Renal pelvis (tissue), 4 donors: ENCODE measurements around the gene UST. TPM values are rescaled to one million over a fixed set of nuclear protein-coding genes. Genes with fewer than 3 reads are reported as not detected.
"Not testable (repeated sequence)": the region's sequence is repeated elsewhere in the genome, so short reads cannot be mapped to it uniquely, and the experiment has no call there.

ENCODE experiments used
- DNase-seq: peaks from one replicate; pipeline ENCODE4 v3.0.0-alpha.2; 2013
- polyA plus RNA-seq, 3 donors: library from polyadenylated mRNA; unstranded; fragments of 120-200 nt; gene quantifications; one replicate each; pipeline ENCODE4 v1.2.1, GENCODE V29; 2013; ENCODE audit not compliant: insufficient read length in 3 of 3

Gene UST
- polyA plus RNA-seq, 3 donors = 8.2 to 11.3 (median 10.9) TPM

GRCh38 chr6:148893073-148893472, 146.2 kb downstream of the UST start:
- DNase-seq = no peak

DNA sequence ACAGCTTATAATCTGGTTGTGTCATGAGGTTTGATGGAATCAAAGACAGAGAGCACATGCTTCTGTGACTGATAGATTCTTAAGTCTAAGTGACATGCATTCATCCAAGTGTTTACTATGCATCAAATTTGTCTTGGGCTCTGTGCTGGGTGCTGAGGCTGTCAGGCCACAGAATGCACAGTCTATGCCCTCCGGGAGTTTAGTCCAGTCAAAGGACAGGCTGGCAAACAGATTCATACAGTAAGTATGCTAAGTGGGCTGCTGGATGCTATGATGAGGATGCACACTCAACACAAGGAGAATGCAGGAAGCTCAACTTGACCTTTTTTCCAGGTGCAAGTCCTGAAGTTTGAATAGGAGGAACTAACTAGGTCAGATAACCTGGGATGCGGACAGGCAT, 146.7 kb downstream of the UST start:
- DNase-seq = no peak

DNA sequence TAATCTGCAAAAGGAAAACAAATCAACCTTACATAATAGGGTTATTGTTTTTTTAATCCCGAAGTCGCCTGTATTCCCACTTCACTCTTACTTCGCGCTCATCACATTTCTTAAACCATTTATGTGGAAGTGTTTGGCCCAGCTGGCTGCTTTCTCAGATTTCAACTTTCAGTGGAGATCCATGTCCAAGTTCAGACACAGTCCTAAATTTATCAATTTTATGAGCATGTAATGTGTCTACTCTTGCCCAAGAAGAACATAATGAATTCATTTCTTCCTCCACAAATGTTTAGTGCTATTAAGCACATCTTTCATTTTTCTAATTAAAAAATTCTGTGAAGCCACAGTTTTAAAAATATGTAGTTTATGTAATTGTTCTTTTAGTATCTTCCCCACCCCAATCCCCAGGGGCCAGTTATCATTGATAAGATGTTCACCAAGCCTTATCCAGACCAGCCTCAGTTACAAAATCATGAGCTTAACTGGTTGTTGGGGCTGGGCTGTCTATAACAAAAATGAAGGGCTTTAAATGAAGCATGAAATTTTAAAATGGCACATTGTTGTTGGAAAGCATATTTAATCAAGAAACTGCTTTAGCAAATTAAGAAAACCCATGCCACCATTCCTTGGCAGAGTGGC, 151.7 kb downstream of the UST start:
- peak; percentile 82 for DNase-seq

DNA sequence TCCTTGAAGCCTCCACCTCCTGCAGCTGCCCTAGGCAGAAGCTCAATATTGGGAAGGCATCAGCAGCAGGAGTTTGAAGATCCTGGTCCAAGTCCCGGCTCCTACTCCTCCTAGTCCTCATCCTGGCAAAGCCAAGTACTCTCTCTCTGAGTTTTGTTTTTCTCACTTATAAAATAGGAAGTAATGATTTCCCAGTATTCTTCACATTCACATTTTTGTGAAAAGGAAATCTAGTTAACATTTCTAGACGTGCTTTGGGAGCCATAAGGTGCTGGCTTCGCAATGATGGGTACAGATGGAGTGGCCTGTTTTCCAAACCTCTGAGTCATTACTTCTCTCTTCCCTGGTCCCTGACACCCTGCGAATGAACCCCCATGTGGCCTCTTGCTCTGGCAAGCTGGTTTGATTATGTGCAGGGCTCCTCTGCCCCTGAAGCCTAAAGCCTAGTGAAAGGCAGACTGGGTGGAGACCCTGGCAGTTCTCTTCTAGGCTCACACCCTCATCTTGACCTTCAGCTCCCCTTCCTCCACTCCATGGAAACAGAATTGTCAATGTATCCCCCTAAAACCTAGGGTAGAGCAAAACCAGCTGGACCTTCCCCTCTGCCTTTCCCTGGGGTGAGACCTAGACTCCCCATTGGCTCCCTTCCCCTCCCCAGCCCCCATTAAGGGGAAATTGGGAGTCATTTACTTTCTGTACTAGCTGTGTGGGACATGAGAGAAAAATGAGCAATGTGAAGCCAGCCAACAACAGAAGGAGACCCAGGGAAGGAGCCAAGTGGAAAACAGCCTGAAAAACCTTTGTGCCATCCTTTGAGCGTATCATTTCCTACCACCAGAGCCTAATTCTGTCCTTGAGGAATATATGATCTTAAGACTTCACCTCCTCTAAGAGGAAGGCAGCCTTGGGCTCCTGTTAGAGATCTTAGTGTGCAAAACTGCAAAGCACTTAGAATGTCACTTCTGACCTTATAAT, 158.4 kb downstream of the UST start:
- DNase-seq = no peak

DNA sequence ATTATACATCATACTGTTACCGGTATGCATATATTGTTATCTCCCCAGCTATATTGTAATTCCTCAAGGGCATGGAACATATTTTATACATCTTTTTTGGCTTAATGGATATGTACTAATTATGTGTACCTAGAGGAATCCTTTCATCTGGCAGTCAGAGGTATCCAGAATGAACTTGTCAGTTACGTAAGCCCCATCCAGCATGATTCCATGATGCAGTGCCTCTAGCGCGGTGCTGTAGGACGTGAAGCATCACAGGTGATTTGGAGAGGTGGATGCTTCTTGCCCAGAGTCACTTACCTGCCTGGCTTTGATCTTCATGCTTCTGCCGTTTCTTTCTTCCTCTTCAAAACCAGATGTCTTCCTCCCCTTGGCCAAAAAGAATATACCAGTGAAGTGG, 159.1 kb downstream of the UST start:
- no peak for DNase-seq

DNA sequence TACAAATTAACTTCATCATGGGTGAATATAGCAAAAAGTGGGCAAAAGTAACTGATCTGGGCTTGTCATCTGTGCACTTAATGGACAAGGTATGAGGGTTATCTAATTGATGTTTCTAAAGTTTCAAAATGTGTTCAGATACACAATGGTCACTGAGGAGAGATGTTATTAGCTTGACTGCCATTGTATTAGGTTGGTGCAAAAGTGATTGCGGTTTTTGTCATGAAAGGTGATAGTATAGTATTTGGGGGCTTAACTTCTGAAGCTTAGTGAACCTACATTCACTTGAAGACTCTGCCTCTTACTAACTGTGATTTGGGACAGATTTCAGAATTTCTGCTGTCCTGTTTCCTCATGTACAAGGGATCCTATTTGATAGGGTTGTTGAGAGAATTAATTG, 159.6 kb downstream of the UST start:
- no peak for DNase-seq

DNA sequence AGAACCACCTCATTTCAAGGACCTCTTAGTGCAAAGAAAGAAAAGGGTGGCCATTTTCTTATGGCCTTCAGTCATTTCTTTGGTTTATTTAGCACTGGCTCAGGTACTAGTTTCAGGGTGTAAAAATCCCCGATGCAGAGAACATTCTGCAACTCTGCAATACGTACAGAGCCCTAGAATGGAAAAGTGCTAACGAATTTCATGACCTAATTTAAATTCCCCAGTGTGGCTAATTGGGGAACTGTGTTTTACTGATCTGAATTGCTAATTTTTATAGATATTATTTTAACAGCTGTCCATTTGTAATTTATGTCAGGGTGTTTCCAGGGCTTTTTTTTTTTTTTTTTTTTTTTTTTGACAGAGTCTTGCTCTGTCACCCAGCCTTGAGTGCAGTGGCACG, 160.7 kb downstream of the UST start:
- no peak for DNase-seq

- DNase-seq = no peak
Measured at GRCh38 chr6:148912252-148912651, 165.4 kb downstream of the UST start.

DNA sequence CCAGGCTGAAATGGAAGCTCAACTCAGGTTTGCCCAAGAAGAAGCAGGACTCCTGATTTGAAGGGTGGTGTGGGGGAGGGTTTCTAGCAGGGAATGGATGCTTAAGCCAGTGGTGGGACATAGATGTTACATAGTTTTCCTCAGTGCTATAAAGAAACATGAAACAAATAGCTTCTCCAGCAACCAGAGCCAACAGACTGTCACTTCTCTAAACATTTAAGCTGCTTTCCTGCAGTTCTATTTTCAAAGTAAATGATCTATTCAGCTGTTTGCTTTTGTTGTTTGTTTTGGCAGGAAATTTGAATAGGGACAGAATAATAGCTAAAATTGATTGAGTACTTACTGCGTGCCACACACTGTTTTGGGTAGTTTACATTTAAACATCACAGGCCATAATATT, 169.0 kb downstream of the UST start:
- DNase-seq = peak; percentile 45

GRCh38 chr6:148916485-148916884, 169.7 kb downstream of the UST start:
- DNase-seq = not testable (repeated sequence)

DNA sequence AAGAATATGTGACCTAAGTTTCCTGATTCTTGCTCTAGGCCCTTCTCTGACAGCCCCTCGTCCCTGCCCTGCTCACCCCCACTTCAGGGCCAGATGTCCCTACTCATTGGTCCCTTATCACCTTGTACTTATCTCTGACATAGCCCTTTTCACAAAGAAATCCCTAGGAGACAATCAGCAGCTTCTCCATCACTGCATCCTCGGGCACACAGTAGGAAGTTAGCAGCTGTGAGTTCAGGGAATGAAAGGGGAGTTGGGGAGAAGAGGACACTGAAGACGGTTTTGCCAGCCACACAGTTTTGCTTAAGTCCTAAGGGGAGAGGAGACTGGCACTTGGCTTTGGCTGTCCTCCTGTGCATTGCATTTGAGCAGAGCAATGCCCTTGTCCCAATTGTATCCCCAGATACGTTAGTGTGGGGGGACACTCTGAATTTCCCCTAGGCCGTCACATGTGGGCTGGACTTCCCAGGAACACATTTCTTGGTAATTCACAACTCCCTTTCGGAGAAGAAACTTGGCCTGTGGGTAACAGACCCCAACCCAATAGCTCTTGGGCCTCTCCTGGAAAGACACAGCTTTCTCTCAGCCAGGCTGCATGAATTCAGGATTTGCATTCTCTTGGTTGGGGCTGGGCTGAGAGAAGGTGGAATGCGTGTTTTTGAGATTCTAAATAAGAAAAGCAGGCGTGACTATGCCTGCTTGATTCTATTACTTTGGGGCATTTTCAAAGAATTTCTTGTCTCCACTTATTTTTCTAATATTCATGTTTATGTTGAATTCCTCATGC, 177.6 kb downstream of the UST start:
- no peak for DNase-seq

- DNase-seq = no peak
Measured at GRCh38 chr6:148925701-148926100, 178.9 kb downstream of the UST start.

DNA sequence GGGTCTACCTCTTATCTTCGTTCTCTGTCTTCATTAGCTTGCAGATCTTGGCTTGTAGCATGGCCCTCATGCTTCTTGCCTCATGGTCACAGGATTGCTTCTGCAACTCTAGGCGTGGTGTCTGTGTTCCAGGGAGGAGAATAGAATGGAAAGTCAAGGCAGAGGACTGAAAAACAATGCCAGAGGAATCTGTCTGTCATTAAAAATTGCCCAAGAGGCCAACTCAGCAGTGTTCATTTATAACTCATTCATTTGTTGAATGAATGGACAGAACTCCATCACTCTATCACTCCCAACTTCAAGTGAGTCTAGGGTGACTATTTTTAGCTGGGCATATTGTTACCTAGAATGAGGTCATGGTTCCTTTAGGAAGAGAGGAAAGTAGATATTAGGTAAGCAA, 179.6 kb downstream of the UST start:
- no peak for DNase-seq

- DNase-seq = no peak
Measured at GRCh38 chr6:148927586-148927985, 180.8 kb downstream of the UST start.

DNA sequence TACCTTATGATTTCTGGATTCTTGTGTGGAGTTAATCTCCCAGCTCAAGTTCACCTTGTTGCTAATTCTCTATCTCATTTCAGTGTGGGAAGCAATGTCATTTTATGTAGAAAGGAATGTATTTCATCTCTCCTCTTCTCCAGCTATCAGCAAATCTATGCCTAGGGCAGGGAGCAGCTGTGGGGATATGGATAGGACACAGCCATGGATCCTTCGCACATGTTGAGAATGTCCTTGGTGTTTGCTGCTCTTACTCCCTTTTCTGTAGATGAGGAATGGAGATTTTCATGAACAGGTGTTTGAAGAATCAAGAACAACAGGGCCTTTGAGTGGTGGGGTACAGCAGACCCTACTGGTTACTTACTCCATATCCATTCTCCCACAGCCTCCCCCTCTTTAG, 182.0 kb downstream of the UST start:
- DNase-seq = no peak

- no peak for DNase-seq
Measured at GRCh38 chr6:148932208-148932607, 185.4 kb downstream of the UST start.

GRCh38 chr6:148932731-148933130, 185.9 kb downstream of the UST start:
- DNase-seq = no peak

DNA sequence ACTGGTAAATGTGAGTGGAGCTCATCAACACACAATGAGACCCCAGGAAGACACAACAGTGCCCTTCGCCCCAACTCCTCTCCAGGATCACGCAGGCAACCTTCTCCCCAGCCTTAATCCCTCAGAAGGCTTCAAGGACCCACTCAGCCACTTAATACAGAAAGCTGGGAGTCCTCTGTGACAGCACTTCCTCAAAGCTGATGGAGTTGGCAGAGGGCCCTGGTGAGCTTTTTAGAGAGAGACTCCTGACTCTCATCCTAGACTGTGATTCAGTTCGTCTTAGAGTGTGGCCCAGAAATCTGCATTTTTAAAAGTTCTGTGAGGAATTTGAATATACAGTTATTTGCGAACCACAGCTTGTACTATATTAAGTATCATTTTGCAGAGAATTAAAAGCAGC, 187.7 kb downstream of the UST start:
- DNase-seq = peak; percentile 30

GRCh38 chr6:148934961-148935360, 188.1 kb downstream of the UST start:
- DNase-seq = peak; percentile 28

DNA sequence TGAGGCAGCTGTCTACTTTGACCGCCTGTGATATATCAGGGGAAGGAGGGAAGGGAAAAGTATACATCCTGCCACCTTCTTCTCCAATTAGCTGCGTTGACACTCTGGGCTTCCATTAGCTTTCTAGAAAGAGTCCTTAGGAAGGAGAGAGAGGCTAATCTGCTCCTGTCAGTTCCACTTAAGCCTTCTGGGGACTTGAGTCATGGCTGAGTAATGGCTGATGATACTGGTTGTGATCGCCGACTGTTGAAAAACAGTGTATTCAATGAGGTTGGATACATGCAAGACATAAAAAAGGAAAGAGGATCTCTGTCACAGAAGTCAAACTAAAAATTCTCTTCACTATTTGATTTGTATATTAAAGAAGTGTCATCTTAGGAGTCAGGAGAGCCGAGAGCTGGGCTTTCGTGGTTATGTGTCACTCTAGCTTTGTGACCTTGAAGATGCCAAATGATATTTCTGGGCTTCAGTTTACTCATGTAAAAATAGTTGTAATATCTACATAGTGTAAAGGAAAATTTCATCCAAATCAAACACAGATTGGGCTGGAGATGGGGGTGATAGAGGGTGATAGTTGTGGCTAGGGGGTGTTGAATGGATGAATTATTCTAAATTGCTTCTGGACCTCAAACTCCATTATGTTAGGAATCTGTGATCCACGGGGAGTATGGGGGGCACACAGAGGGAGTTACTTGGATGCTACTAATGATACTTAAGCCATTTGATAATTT, 189.0 kb downstream of the UST start:
- DNase-seq = no peak

GRCh38 chr6:148943451-148943850, 196.6 kb downstream of the UST start:
- no peak for DNase-seq

- DNase-seq = no peak
Measured at GRCh38 chr6:148944608-148945007, 197.8 kb downstream of the UST start.
